BLaER1 treated with 17β-estradiol and CSF1 and Interleukin-3, amounts not matched to agents 10 nM and 100 nM (cell line): ENCODE results near the gene SYT7.

ENCODE experiments used
- H3K27ac ChIP-seq, 11 experiments: shearing (Covaris generic); formaldehyde crosslinking; 2 replicates each; pipeline ENCODE4 v1.8.1; 2022
- H3K27me3 ChIP-seq, 11 experiments: shearing (Covaris generic); formaldehyde crosslinking; 2 replicates each; pipeline ENCODE4 v1.8.1; 2022
- H3K36me3 ChIP-seq, 11 experiments: shearing (Covaris generic); formaldehyde crosslinking; 2 replicates each; pipeline ENCODE4 v1.8.1; 2022
- H3K4me1 ChIP-seq, 10 experiments: shearing (Covaris generic); formaldehyde crosslinking; 2 replicates each; pipeline ENCODE4 v1.8.1; 2022
- H3K4me2 ChIP-seq, 11 experiments: shearing (Covaris generic); formaldehyde crosslinking; 2 replicates each; pipeline ENCODE4 v1.8.1; 2022
- H3K4me3 ChIP-seq, 10 experiments: shearing (Covaris generic); formaldehyde crosslinking; 2 replicates each; pipeline ENCODE4 v1.8.1; 2022
- H3K9ac ChIP-seq, 11 experiments: shearing (Covaris generic); formaldehyde crosslinking; 2 replicates each; pipeline ENCODE4 v1.8.1; 2022
- H3K9me3 ChIP-seq, 11 experiments: shearing (Covaris generic); formaldehyde crosslinking; replicated peaks in 1 of 11; 2 replicates each; pipeline ENCODE4 v1.8.1; 2022
- H4K20me1 ChIP-seq, 11 experiments: shearing (Covaris generic); formaldehyde crosslinking; 2 replicates each; pipeline ENCODE4 v1.8.1; 2022
- Cebpa-rat ChIP-seq, 11 experiments: shearing (Covaris generic); IDR thresholded peaks; 2 replicates each; pipeline ENCODE4 v1.8.1; 2022

SYT7 gene

DNA sequence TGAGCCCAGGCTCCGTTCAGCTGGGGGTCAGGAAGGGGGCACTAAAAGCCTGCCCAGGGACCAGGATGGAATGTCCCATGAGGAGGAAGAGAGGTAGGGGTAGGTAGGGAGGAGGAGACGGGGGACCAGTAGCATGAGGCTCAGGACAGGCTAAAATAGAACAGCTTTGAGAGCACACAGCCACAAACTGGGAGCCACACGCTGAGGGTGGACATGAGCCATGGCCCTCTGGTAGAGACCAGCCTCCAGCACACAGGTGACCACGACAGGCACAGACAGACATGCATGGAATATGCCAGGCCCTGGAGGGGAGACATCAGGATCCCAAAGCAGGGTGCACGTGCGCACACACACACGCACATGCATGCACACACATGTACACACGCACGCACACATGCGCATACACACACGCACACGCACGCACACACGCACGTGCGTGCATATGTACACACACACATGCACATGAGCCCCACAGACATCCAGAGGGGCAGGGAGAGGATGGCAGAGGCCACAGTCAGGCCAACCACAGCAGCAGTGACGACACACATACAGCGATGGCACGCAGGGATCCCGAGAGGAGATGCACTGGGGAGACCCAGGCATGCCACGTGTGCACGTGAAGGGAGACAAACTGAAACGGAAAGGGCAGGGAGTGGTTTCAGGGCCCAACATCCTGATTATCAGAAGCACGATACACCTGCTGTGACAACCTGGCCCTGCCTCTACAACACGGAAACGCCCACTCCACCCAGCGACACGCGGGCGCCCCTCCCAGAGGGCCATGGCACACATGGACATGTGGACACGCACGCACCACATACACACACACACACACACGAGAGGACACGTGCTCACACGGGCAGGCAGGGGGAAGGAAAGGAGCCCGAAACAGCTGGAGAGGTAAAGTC is 46.6 kb downstream of the SYT7 start:
- Histone ChIP-seq H3K36me3 (no peaks in the 10 kb centered on the region), H4K20me1 (peaks cover 0 to 25% (median 0%) of the 10 kb centered on the region in 11 experiments; a peak in 6 of 22 replicates), H3K4me1 (peaks cover 6 to 38% (median 28%) of the 10 kb centered on the region in 10 experiments; a peak in 19 of 20 replicates), H3K4me2 (no peak overlapping the region), H3K4me3 (no peak overlapping the region), H3K9ac (no peak overlapping the region), H3K27ac (no peak overlapping the region), H3K9me3 (no peaks in the 10 kb centered on the region), H3K27me3 (no peaks in the 10 kb centered on the region)
- no peak for TF ChIP-seq Cebpa-rat (IDR thresholded peaks at IDR 0.05)

- Histone ChIP-seq H3K36me3 (no peaks in the 10 kb centered on the region), H4K20me1 (peaks cover 0 to 30% (median 0%) of the 10 kb centered on the region in 11 experiments; a peak in 6 of 22 replicates), H3K9me3 (no peaks in the 10 kb centered on the region), H3K27me3 (no peaks in the 10 kb centered on the region), H3K27ac (no peak overlapping the region), H3K4me2 (no peak overlapping the region), H3K4me1 (peaks cover 6 to 47% (median 37%) of the 10 kb centered on the region in 10 experiments; a peak in 19 of 20 replicates), H3K4me3 (no peak overlapping the region), H3K9ac (no peak overlapping the region)
- TF ChIP-seq Cebpa-rat (IDR thresholded peaks at IDR 0.05) = no peak
Measured at GRCh38 chr11:61533401-61533800, 47.5 kb downstream of the SYT7 start.

DNA sequence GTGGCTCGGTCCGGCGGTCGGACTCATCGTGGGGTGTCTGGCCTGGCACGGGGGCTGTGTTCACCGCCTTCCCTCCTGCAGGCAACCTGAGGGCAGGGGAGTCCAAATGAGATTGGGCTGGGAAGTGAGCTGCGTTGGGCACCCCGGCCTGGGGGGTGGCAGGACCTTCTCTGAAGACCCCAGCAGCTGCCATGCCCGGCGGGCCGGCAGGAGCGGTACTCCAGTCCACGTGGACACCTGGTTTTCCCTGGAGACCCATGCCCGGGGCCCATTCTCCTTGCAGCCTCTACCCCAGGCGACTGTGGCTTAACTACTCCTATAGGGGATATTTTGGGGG is 47.9 kb downstream of the SYT7 start:
- H4K20me1 ChIP-seq = peaks cover 0 to 30% (median 0%) of the 10 kb centered on the region in 11 experiments; a peak in 6 of 22 replicates
- H3K27ac ChIP-seq = no peak overlapping the region; a peak in 1 of 22 replicates
- TF ChIP-seq Cebpa-rat (IDR thresholded peaks at IDR 0.05) = no peak
- no peak overlapping the region for H3K4me2 ChIP-seq
- H3K27me3 ChIP-seq = no peaks in the 10 kb centered on the region
- peaks cover 6 to 51% (median 41%) of the 10 kb centered on the region in 10 experiments; a peak in 19 of 20 replicates for H3K4me1 ChIP-seq
- no peaks in the 10 kb centered on the region for H3K36me3 ChIP-seq
- no peaks in the 10 kb centered on the region for H3K9me3 ChIP-seq
- no peak overlapping the region for H3K9ac ChIP-seq
- no peak overlapping the region for H3K4me3 ChIP-seq

DNA sequence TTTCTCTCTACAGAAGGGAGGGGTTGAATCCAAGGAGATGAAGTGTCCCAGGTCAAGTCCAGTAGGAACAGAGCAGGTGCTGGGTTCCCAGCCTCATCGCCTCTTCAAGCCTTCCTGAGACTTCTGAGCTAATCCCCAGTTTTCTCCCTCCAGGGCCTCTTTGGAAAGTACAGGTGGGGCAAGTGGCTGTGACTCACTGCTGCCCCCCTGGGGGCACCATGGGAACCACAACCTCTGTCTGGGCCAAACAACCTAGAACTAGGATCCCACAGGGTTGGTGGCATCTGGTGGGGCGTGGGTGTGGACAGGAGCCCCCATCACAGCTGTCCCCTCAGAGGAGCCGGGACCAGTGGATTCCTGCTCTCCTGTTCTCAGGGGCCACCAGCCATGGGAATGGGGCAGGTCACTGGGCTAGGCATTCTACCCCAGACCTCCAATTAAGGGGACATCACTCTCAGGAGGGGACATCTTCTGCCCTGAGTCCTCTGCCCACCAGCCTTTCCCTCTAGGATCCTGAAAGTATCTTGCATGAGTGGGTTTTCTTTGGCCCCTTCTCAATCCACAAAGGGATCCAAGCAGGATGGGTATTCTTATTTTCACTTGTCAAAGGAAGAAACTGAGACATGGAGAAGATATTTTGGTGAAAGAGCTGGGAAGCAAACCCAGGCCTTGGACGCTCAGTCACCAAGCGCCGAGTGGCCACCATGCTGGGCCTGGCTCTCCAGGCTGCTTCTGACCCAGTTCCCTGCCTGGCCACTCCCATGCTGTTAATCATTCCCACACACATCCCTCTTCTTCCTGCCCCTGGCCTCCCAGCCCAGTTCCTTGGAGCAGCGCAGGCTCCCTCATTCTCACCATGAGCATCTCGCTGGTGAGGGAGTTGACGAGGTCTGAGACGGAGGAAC is 48.5 kb downstream of the SYT7 start:
- H3K9me3 ChIP-seq = no peaks in the 10 kb centered on the region
- H4K20me1 ChIP-seq = peaks cover 0 to 30% (median 0%) of the 10 kb centered on the region in 11 experiments; a peak in 6 of 22 replicates
- peak overlapping the region in 1 of 11 experiments; percentile 64; a peak in 1 of 22 replicates for H3K9ac ChIP-seq
- TF ChIP-seq Cebpa-rat (IDR thresholded peaks at IDR 0.05) = no peak
- peak overlapping the region in 2 of 11 experiments; percentile 73 to 74; a peak in 2 of 22 replicates for H3K27ac ChIP-seq
- no peak overlapping the region for H3K4me3 ChIP-seq
- no peaks in the 10 kb centered on the region for H3K27me3 ChIP-seq
- no peaks in the 10 kb centered on the region for H3K36me3 ChIP-seq
- H3K4me2 ChIP-seq = peak overlapping the region in 5 of 11 experiments; percentile 82 to 93 (median 90); a peak in 11 of 22 replicates
- H3K4me1 ChIP-seq = peaks cover 6 to 56% (median 46%) of the 10 kb centered on the region in 10 experiments; a peak in 19 of 20 replicates

DNA sequence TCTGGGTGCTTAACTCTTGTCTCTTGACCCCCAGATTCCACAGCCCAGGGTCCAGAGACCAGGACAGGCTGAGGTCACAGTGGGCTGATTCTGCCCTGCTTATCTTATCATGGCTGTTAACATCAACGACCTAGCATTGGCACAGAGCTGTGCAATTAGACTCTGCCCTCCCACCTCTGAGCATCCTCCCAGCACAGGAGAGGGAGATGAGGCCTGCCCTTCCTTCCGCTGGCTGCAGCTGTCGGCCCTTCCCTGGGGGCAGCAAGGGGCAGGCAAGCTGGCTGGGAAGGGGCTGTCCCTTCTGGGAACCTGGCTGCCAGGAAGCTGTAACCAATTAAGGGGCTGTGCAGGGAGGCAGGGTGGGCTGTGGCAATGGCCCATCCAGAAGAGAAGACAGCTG is 49.8 kb downstream of the SYT7 start:
- H3K9me3 ChIP-seq = no peaks in the 10 kb centered on the region
- peak overlapping the region; percentile 25 to 93 (median 82); a peak in 20 of 22 replicates for H3K4me2 ChIP-seq
- H3K27me3 ChIP-seq = no peaks in the 10 kb centered on the region
- peaks cover 6 to 56% (median 46%) of the 10 kb centered on the region in 10 experiments; a peak in 19 of 20 replicates for H3K4me1 ChIP-seq
- peak overlapping the region in 1 of 10 experiments; percentile 11; a peak in 1 of 20 replicates for H3K4me3 ChIP-seq
- no peaks in the 10 kb centered on the region for H3K36me3 ChIP-seq
- H4K20me1 ChIP-seq = peaks cover 0 to 23% (median 0%) of the 10 kb centered on the region in 11 experiments; a peak in 6 of 22 replicates
- no peak for TF ChIP-seq Cebpa-rat (IDR thresholded peaks at IDR 0.05)
- peak overlapping the region in 5 of 11 experiments; percentile 4 to 74 (median 65); a peak in 8 of 22 replicates for H3K27ac ChIP-seq
- H3K9ac ChIP-seq = peak overlapping the region in 4 of 11 experiments; percentile 30 to 66 (median 60); a peak in 8 of 22 replicates

GRCh38 chr11:61529537-61530225 is 51.2 kb downstream of the SYT7 start:
- H3K4me3 ChIP-seq = no peak overlapping the region
- peak overlapping the region in 4 of 11 experiments; percentile 30 to 64 (median 53); a peak in 2 of 22 replicates for H3K9ac ChIP-seq
- peaks cover 6 to 56% (median 46%) of the 10 kb centered on the region in 10 experiments; a peak in 19 of 20 replicates for H3K4me1 ChIP-seq
- TF ChIP-seq Cebpa-rat (IDR thresholded peaks at IDR 0.05) = no peak
- no peaks in the 10 kb centered on the region for H3K36me3 ChIP-seq
- H3K27ac ChIP-seq = peak overlapping the region in 3 of 11 experiments; percentile 65 to 74 (median 73); a peak in 4 of 22 replicates
- no peaks in the 10 kb centered on the region for H3K9me3 ChIP-seq
- no peaks in the 10 kb centered on the region for H3K27me3 ChIP-seq
- peak overlapping the region in 9 of 11 experiments; percentile 58 to 93 (median 89); a peak in 18 of 22 replicates for H3K4me2 ChIP-seq
- peaks cover 0 to 28% (median 0%) of the 10 kb centered on the region in 11 experiments; a peak in 6 of 22 replicates for H4K20me1 ChIP-seq

DNA sequence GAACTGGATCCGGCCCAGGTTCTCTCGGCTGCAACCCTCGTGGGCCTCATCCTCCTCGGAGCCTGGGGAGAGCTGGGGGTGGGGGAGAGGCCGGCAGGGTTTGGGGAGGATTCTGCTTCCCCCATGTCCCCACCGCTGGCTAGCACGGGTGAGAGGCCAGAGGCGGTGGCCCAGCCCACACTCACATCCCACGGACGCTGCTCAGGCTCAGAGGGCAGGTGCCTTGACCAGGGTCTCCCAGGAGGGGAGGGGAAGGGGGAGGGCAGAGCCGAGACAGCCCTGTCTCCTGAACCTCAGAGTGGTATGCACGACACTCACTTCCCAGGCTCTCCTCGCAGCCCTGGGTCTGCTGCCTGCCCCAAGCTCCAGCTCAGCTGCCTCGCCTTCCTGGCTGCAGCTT is 52.8 kb downstream of the SYT7 start:
- Histone ChIP-seq H3K4me1 (peaks cover 6 to 56% (median 46%) of the 10 kb centered on the region in 10 experiments; a peak in 19 of 20 replicates), H3K4me2 (peak overlapping the region in 8 of 11 experiments; percentile 56 to 93 (median 89); a peak in 16 of 22 replicates), H4K20me1 (peaks cover 0 to 35% (median 0%) of the 10 kb centered on the region in 11 experiments; a peak in 7 of 22 replicates), H3K27ac (no peak overlapping the region), H3K27me3 (no peaks in the 10 kb centered on the region), H3K36me3 (no peaks in the 10 kb centered on the region), H3K9ac (peak overlapping the region in 1 of 11 experiments; percentile 50; a peak in 2 of 22 replicates), H3K9me3 (no peaks in the 10 kb centered on the region), H3K4me3 (no peak overlapping the region)
- no peak for TF ChIP-seq Cebpa-rat (IDR thresholded peaks at IDR 0.05)
